Endothelial cell of umbilical vein (primary cell): ENCODE data around the gene AMZ1. TPM values are rescaled to one million over a fixed set of nuclear protein-coding genes. Genes with fewer than 3 reads are reported as not detected.
"Not testable (repeated sequence)": the region's sequence is repeated elsewhere in the genome, so short reads cannot be mapped to it uniquely, and the experiment has no call there.

Experiments used
- BruUV-seq: library from RNA; stranded (reverse); fragments of 400-500 nt; replicated peaks from 2 replicates; lab custom pipeline; 2021; lab: Mats Ljungman, UMichigan
- CTCF ChIA-PET: fragments of 300-600, 350-600 bp; sonication (Branson Sonifier 250); formaldehyde crosslinking; loops from one replicate; lab custom pipeline; 2021; ENCODE audit warnings: antibody characterized with exemption, inconsistent platforms; lab: Charles Lee
- POLR2A ChIA-PET: fragments of 300-600, 350-600 bp; sonication (Branson Sonifier 250); formaldehyde crosslinking; loops from one replicate; lab custom pipeline; 2021; ENCODE audit warnings: antibody characterized with exemption, inconsistent platforms; lab: Charles Lee
- DNase-seq: peaks from one replicate; pipeline ENCODE4 v3.0.0-alpha.2; 2011; ENCODE audit warnings: low read depth, low spot score
- FAIRE-seq: peaks from 2 replicates; lab custom pipeline; 2011; peaks lifted over from hg19 to GRCh38; lab: Jason Lieb, UNC
- H2AFZ ChIP-seq: 2 replicates; pipeline ENCODE4 v1.6.0; 2012; ENCODE audit warnings: low read depth, low read length, control low read depth, inconsistent platforms
- H3K27ac ChIP-seq: 2 replicates; pipeline ENCODE4 v1.5.1; 2011; ENCODE audit warnings: low read depth, mild to moderate bottlenecking, control low read depth, low read length, moderate library complexity; ENCODE audit not compliant: insufficient read depth
- H3K27me3 ChIP-seq, 2 experiments: 2 replicates each; pipeline versions ENCODE4 v1.6.0 to v1.6.1; 2011; ENCODE audit warnings: low read length in 2 of 2, mixed read lengths in 1 of 2; ENCODE audit not compliant: control insufficient read depth in 2 of 2, insufficient read depth in 2 of 2
- H3K36me3 ChIP-seq, 2 experiments: 2 replicates in 1 of 2; 3 replicates in 1 of 2; pipeline ENCODE4 v1.5.1; 2011; ENCODE audit warnings: low read length in 2 of 2, mild to moderate bottlenecking in 1 of 2, moderate library complexity in 1 of 2; ENCODE audit not compliant: control insufficient read depth in 2 of 2, insufficient read depth in 2 of 2; ENCODE audit errors: extremely low read depth in 1 of 2
- H3K4me1 ChIP-seq: 3 replicates; pipeline ENCODE4 v1.5.1; 2011; ENCODE audit warnings: mild to moderate bottlenecking, low read length; ENCODE audit not compliant: control insufficient read depth, insufficient read depth; ENCODE audit errors: extremely low read depth
- H3K4me2 ChIP-seq: 2 replicates; pipeline ENCODE4 v1.6.1; 2011; ENCODE audit warnings: low read length, control low read depth, mixed read lengths; ENCODE audit not compliant: insufficient read depth
- H3K4me3 ChIP-seq, 3 experiments: fragments of 200-600 bp in 1 of 3; sonication (generic), shearing (Covaris generic) in 1 of 3; replicated peaks in 1 of 3; 2 replicates each; pipeline ENCODE4 v1.5.1; 2011 to 2016; ENCODE audit warnings: control low read depth in 3 of 3, low read length in 3 of 3, mild to moderate bottlenecking in 2 of 3, inconsistent platforms in 1 of 3, low read depth in 1 of 3, moderate library complexity in 1 of 3; ENCODE audit not compliant: insufficient read depth in 1 of 3
- H3K79me2 ChIP-seq: 2 replicates; pipeline ENCODE4 v1.6.0; 2012; ENCODE audit warnings: low read length, inconsistent platforms; ENCODE audit not compliant: control insufficient read depth, insufficient read depth
- H3K9ac ChIP-seq: replicated peaks from 2 replicates; pipeline ENCODE3; 2011; ENCODE audit warnings: low read length, control low read depth; ENCODE audit not compliant: insufficient read depth; ENCODE audit errors: extremely low read depth
- H3K9me1 ChIP-seq: replicated peaks from 3 replicates; pipeline ENCODE4 v1.6.0; 2011; ENCODE audit warnings: mild to moderate bottlenecking, low read length; ENCODE audit not compliant: control insufficient read depth, insufficient read depth; ENCODE audit errors: extremely low read depth
- H3K9me3 ChIP-seq: replicated peaks from 2 replicates; pipeline ENCODE4 v1.5.1; 2012; ENCODE audit warnings: low read length, inconsistent platforms; ENCODE audit not compliant: control insufficient read depth, insufficient read depth
- H4K20me1 ChIP-seq: replicated peaks from 2 replicates; pipeline ENCODE3; 2011; ENCODE audit warnings: mild to moderate bottlenecking, low read length; ENCODE audit not compliant: control insufficient read depth, insufficient read depth; ENCODE audit errors: extremely low read depth
- MYC ChIP-seq: IDR thresholded peaks from one replicate; pipeline ENCODE4 v1.6.1; 2011; ENCODE audit warnings: mild to moderate bottlenecking, low read depth, low read length
- dilution Hi-C: fragments of 300-500 bp; cut with MboI; formaldehyde crosslinking; loops from one replicate; pipeline ENCODE4 v1.15.0; 2019; ENCODE audit warnings: low sequenced_read_pairs; ENCODE audit not compliant: extremely low pct_ligation_motif_present
- intact Hi-C: fragments of 100-400 bp; cut with micrococcal nuclease; formaldehyde crosslinking; loops from one replicate; pipeline ENCODE4 v1.10.0; 2022
- polyA plus RNA-seq, 4 experiments: library from polyadenylated mRNA; depleted of rRNA in 3 of 4; stranded (reverse) in 3 of 4; unstranded in 1 of 4; fragments of >200 nt; gene quantifications; 2 replicates each; pipeline versions ENCODE4 v1.2.1 to v1.2.3, GENCODE V29; 2011 to 2012; ENCODE audit warnings: missing spikeins in 1 of 4
- total RNA-seq: library from RNA; stranded (reverse); gene quantifications from 2 replicates; pipeline ENCODE4 v1.2.3, GENCODE V29; 2021
- TF ChIP-seq, protein P1 (sequence below), 2 donors: IDR thresholded peaks; 1 replicate in 1 of 2; 2 replicates in 1 of 2; pipeline ENCODE4 v1.5.1; 2011; ENCODE audit warnings: low read length in 2 of 2, mild to moderate bottlenecking in 2 of 2, moderate library complexity in 2 of 2, control low read depth in 1 of 2, inconsistent platforms in 1 of 2, low read depth in 1 of 2; ENCODE audit not compliant: insufficient read depth in 1 of 2; ENCODE audit errors: extremely low read depth in 1 of 2

The AMZ1 gene
- total and polyA plus RNA-seq, 2 donors (not counting 3 experiments of a cell fraction or from before 2014, with no cell fraction given): not detected

GRCh38 chr7:2670720-2671391 lies 17.1 kb upstream of the AMZ1 start:
- no peak overlapping the region for H3K9ac ChIP-seq
- H4K20me1 ChIP-seq: no peaks in the 10 kb centered on the region
- H3K9me1 ChIP-seq: no peaks in the 10 kb centered on the region
- no TSS peak for BruUV-seq
- peaks cover 0 to 3% of the 10 kb centered on the region in 2 experiments for H3K27me3 ChIP-seq
- H3K79me2 ChIP-seq: no peaks in the 10 kb centered on the region
- dilution Hi-C loops (no loop called here), intact Hi-C loops (loop anchor here (2.0 to 5.0 kb wide), 3 partner anchors 38 to 486 kb away; no protein-coding TSS in a partner anchor)
- ChIA-PET CTCF (interaction anchor here (0.6 to 4.7 kb wide), 21 partner anchors 9 to 219 kb away, joined by 3 to 44 read pairs (median 4); no protein-coding TSS in a partner anchor), POLR2A (no interaction called here)
- no peak overlapping the region for H3K4me3 ChIP-seq
- H2AFZ ChIP-seq: no peak overlapping the region
- TF ChIP-seq, protein P1, sequence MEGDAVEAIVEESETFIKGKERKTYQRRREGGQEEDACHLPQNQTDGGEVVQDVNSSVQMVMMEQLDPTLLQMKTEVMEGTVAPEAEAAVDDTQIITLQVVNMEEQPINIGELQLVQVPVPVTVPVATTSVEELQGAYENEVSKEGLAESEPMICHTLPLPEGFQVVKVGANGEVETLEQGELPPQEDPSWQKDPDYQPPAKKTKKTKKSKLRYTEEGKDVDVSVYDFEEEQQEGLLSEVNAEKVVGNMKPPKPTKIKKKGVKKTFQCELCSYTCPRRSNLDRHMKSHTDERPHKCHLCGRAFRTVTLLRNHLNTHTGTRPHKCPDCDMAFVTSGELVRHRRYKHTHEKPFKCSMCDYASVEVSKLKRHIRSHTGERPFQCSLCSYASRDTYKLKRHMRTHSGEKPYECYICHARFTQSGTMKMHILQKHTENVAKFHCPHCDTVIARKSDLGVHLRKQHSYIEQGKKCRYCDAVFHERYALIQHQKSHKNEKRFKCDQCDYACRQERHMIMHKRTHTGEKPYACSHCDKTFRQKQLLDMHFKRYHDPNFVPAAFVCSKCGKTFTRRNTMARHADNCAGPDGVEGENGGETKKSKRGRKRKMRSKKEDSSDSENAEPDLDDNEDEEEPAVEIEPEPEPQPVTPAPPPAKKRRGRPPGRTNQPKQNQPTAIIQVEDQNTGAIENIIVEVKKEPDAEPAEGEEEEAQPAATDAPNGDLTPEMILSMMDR (IDR thresholded peaks at IDR 0.05; ENCODE audit: extremely low read depth in 1 of 2, insufficient read depth in 1 of 2, low read depth in 1 of 2, low read length in 2 of 2): peak; percentile 84 to 95
- no peak for TF ChIP-seq MYC
- H3K9me3 ChIP-seq: no peaks in the 10 kb centered on the region
- H3K4me1 ChIP-seq: no peaks in the 10 kb centered on the region
- FAIRE-seq (peak; percentile 81), DNase-seq (peak; percentile 35)
- H3K27ac ChIP-seq: no peak overlapping the region
- H3K36me3 ChIP-seq: no peaks in the 10 kb centered on the region
- H3K4me2 ChIP-seq: no peak overlapping the region

- H3K27me3 ChIP-seq, H3K9ac ChIP-seq, H3K4me2 ChIP-seq, H3K9me1 ChIP-seq, DNase-seq, POLR2A ChIA-PET, H4K20me1 ChIP-seq, H3K27ac ChIP-seq, FAIRE-seq, H2AFZ ChIP-seq, H3K4me1 ChIP-seq, H3K9me3 ChIP-seq, H3K4me3 ChIP-seq, dilution Hi-C loops, H3K79me2 ChIP-seq, CTCF ChIA-PET, H3K36me3 ChIP-seq, BruUV-seq: not testable (repeated sequence)
- intact Hi-C loops: loop anchor here (5.0 kb wide), 2 partner anchors 189 to 484 kb away; no protein-coding TSS in a partner anchor
These were observed 14.8 kb upstream of the AMZ1 start for GRCh38 chr7:2673214-2673613.
